ENCODE results near the gene RPL36.

DNA sequence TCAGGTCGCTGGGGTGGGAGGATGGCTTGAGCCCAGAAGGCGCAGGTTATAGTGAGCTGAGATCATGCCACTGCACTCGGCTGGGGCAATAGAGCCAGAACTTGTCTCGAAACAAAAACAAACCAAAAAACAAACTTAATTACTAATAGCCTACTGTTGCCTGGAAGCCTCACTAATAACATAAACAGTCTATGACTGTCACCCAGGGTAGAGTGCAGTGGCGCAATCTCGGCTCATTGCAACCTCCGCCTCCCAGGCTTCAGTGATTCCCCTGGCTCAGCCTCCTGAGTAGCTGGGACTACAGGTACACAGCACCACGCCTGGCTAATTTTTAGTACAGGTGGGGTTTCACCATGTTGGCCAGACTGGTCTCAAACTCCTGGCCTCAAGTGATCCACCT, 48.3 kb downstream of the RPL36 start:
- TF ChIP-seq, protein P1, sequence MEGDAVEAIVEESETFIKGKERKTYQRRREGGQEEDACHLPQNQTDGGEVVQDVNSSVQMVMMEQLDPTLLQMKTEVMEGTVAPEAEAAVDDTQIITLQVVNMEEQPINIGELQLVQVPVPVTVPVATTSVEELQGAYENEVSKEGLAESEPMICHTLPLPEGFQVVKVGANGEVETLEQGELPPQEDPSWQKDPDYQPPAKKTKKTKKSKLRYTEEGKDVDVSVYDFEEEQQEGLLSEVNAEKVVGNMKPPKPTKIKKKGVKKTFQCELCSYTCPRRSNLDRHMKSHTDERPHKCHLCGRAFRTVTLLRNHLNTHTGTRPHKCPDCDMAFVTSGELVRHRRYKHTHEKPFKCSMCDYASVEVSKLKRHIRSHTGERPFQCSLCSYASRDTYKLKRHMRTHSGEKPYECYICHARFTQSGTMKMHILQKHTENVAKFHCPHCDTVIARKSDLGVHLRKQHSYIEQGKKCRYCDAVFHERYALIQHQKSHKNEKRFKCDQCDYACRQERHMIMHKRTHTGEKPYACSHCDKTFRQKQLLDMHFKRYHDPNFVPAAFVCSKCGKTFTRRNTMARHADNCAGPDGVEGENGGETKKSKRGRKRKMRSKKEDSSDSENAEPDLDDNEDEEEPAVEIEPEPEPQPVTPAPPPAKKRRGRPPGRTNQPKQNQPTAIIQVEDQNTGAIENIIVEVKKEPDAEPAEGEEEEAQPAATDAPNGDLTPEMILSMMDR (IDR thresholded peaks at IDR 0.05; ENCODE audit: insufficient read depth, low read depth, low read length) = no peak
- no peak for TF ChIP-seq EZH2 (IDR thresholded peaks at IDR 0.05; ENCODE audit: insufficient read depth, low read length)
